Gastrocnemius medialis (tissue), 4 donors: ENCODE measurements around the gene CBX7. TPM values are rescaled to one million over a fixed set of nuclear protein-coding genes. Genes with fewer than 3 reads are reported as not detected.

Experiments
- ATAC-seq, 2 donors: fragments of 150-250 bp; one replicate each; pipeline ENCODE4 v1.9.1; 2016
- DNase-seq, 2 donors: peaks; one replicate each; pipeline ENCODE4 v3.0.0-alpha.2; 2019
- H3K27ac ChIP-seq, 4 donors: fragments of 200-600 bp; sonication (generic); 1 replicate in 1 of 4; 2 replicates in 3 of 4; pipeline ENCODE4 v1.5.1; 2016 to 2018; ENCODE audit warnings: mild to moderate bottlenecking in 2 of 4, moderate library complexity in 1 of 4
- H3K27me3 ChIP-seq, 3 donors: fragments of 200-600 bp; sonication (generic) in 2 of 3; 1 replicate in 1 of 3; 2 replicates in 2 of 3; pipeline versions ENCODE4 v1.5.1 to v1.6.0; 2016 to 2019; ENCODE audit warnings: mild to moderate bottlenecking in 1 of 3, moderate library complexity in 1 of 3
- H3K36me3 ChIP-seq, 2 donors: fragments of 200-600 bp; sonication (generic) in 1 of 2; one replicate each; pipeline ENCODE4 v1.5.1; 2017 to 2018
- H3K4me1 ChIP-seq, 2 donors: fragments of 200-600 bp; sonication (generic) in 1 of 2; one replicate each; pipeline ENCODE4 v1.5.1; 2016 to 2017; ENCODE audit warnings: mild to moderate bottlenecking in 2 of 2
- H3K4me3 ChIP-seq, 4 donors: fragments of 200-600 bp; sonication (generic) in 3 of 4; 1 replicate in 1 of 4; 2 replicates in 3 of 4; pipeline ENCODE4 v1.5.1; 2016 to 2019; ENCODE audit warnings: mild to moderate bottlenecking in 2 of 4
- H3K9me3 ChIP-seq, 3 donors: fragments of 200-600 bp; sonication (generic) in 2 of 3; 1 replicate in 1 of 3; 2 replicates in 2 of 3; pipeline ENCODE4 v1.5.1; 2016 to 2019
- CTCF ChIP-seq, 5 experiments: fragments of 450-650 bp in 3 of 5; fragments of 200-600 bp in 2 of 5; sonication (generic) in 2 of 5; IDR thresholded peaks in 4 of 5; conservative IDR thresholded peaks in 1 of 5; 1 replicate in 4 of 5; 2 replicates in 1 of 5; pipeline ENCODE4 v1.5.1; 2016 to 2019; ENCODE audit warnings: antibody characterized with exemption in 5 of 5, mild to moderate bottlenecking in 3 of 5, moderate library complexity in 3 of 5
- POLR2A ChIP-seq, 2 donors: fragments of 450-650 bp; IDR thresholded peaks; one replicate each; pipeline ENCODE4 v1.6.1; 2017; ENCODE audit warnings: antibody characterized with exemption in 2 of 2, mild to moderate bottlenecking in 2 of 2, moderate library complexity in 2 of 2
- in situ Hi-C, 4 donors: fragments of 200-750 bp; cut with MboI; loops; one replicate each; pipeline versions ENCODE4 v1.15.0 to v1.8.0; 2017; ENCODE audit warnings: low sequenced_read_pairs in 4 of 4
- intact Hi-C: fragments of 100-400 bp; cut with DNase I; formaldehyde crosslinking; loops from one replicate; pipeline ENCODE4 v1.15.1; 2023; ENCODE audit warnings: low total_unique reads
- total RNA-seq, 4 donors: library from RNA; depleted of rRNA; stranded (reverse); fragments of >200 nt; gene quantifications; one replicate each; pipeline versions ENCODE4 v1.1.0 to v1.2.3, GENCODE V29; 2016

The CBX7 gene
- total RNA-seq, 4 donors from 2014 or later, result 52.4 to 78.1 (median 62.3) TPM

- ATAC-seq (no peak), DNase-seq (no peak)
- TF ChIP-seq CTCF (IDR thresholded peaks at IDR 0.05 in 4 of 5, conservative IDR thresholded peaks at IDR 0.05 in 1 of 5) (no peak), POLR2A (IDR thresholded peaks at IDR 0.05) (no peak)
- Histone ChIP-seq H3K36me3 (no peaks in the 10 kb centered on the region), H3K27ac (no peak overlapping the region), H3K9me3 (no peaks in the 10 kb centered on the region), H3K4me3 (no peak overlapping the region), H3K27me3 (no peaks in the 10 kb centered on the region), H3K4me1 (no peaks in the 10 kb centered on the region)
- intact Hi-C loops, result no loop called here
- in situ Hi-C loops, result no loop called here
Observed at GRCh38 chr22:39081598-39081997, 70.9 kb downstream of the CBX7 start.

DNA sequence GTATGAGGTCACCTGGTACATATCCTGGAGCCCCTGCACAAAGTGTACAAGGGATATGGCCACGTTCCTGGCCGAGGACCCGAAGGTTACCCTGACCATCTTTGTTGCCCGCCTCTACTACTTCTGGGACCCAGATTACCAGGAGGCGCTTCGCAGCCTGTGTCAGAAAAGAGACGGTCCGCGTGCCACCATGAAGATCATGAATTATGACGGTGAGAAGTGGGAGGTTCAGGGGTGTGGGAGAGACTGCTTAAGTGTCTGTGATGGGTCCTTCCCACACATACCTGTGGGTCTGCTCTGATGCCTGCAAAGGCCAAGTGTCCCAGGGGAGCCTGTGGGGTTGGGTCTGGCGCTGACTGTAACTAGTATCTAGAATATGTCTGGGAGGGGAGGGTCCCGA, 71.5 kb downstream of the CBX7 start:
- no peak for ATAC-seq
- intact Hi-C loops (no loop called here), in situ Hi-C loops (no loop called here)
- DNase-seq, result no peak
- Histone ChIP-seq H3K4me3 (no peak overlapping the region), H3K9me3 (no peaks in the 10 kb centered on the region), H3K4me1 (no peaks in the 10 kb centered on the region), H3K27ac (no peak overlapping the region), H3K36me3 (no peaks in the 10 kb centered on the region), H3K27me3 (no peaks in the 10 kb centered on the region)
- TF ChIP-seq POLR2A (IDR thresholded peaks at IDR 0.05) (no peak), CTCF (IDR thresholded peaks at IDR 0.05 in 4 of 5, conservative IDR thresholded peaks at IDR 0.05 in 1 of 5) (no peak)

Other genes starting within 250 kb of the CBX7 start
- gene APOBEC3A, start 195.1 kb downstream of the CBX7 start, total RNA-seq, result under 1 TPM in 2 of 4 donors, not detected in 2; 0.75 to 0.76 TPM
- under 1 TPM in 1 of 4 donors, not detected in 3; 0.62 TPM for gene APOBEC3B, start 170.3 kb downstream of the CBX7 start, total RNA-seq
- 1 to 10 TPM in 2 of 4 donors, under 1 TPM in 2; 0.58 to 1.5 (median 1.0) TPM for gene APOBEC3C, start 138.4 kb downstream of the CBX7 start, total RNA-seq
- gene APOBEC3D, start 131.6 kb downstream of the CBX7 start, total RNA-seq, result under 1 TPM in 2 of 4 donors, not detected in 2; 0.19 to 0.72 TPM
- under 1 TPM in 1 of 4 donors, not detected in 3; 0.98 TPM for gene APOBEC3F, start 111.8 kb downstream of the CBX7 start, total RNA-seq
- 1 to 10 TPM in 3 of 4 donors, under 1 TPM in 1; 0.86 to 3.7 (median 2.5) TPM for gene APOBEC3G, start 75.4 kb downstream of the CBX7 start, total RNA-seq
- not detected for gene APOBEC3H, start 55.4 kb downstream of the CBX7 start, total RNA-seq
- gene PDGFB, start 92.3 kb upstream of the CBX7 start, total RNA-seq, result 10 to 100 TPM in 1 of 4 donors, 1 to 10 TPM in 3; 6.0 to 20.0 (median 8.9) TPM
- gene RPL3, start 166.9 kb upstream of the CBX7 start, total RNA-seq, result 100 to 1,000 TPM; 261 to 680 (median 391) TPM
- gene SYNGR1, start 197.3 kb upstream of the CBX7 start, total RNA-seq, result 10 to 100 TPM in 2 of 4 donors, 1 to 10 TPM in 2; 2.8 to 17.2 (median 9.7) TPM
- 10 to 100 TPM; 13.3 to 16.3 (median 14.8) TPM for gene TAB1, start 247.1 kb upstream of the CBX7 start, total RNA-seq